ENCODE data around the gene RPAP2.

DNA sequence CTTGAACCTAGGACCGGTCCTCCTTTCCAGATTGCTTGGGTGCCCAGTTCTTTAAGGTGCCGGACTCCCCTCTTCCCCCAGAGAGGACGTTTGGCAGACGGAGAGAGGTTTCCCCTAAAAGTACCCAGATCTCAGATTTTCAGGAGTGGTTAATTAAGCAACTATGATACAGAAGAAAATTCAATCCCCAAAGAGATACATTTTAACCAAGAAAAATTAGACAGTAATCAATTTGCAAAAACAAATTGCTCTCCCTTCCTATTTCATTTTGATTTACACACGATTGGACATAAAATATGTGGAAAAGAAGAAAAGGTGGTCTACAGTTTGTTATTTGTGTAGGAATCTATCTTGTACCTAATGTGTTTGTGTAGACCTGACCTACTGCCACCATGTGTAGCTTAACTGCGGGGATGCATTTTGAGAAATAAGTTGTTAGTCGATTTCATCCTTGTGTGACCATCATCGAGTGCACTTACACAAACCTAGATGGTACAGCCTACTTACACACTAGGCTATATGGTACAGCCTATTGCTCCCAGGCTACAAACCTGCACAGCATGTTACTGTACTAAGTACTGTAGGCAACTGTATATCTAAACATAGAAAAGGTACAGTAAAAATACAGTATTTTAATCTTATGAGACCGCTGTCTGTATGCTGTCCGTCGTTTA, 755 bp downstream of the RPAP2 start:
- TF ChIP-seq FOXM1 (IDR thresholded peaks at IDR 0.05; ENCODE audit: borderline replicate concordance, low read depth), result no peak
- no peak for TF ChIP-seq RAD21 (IDR thresholded peaks at IDR 0.05; ENCODE audit: low read depth)
- TF ChIP-seq YY1 (IDR thresholded peaks at IDR 0.05; ENCODE audit: low read depth), result no peak
- no peak for TF ChIP-seq EP300 (IDR thresholded peaks at IDR 0.05; ENCODE audit: borderline replicate concordance)
- TF ChIP-seq ZBTB7A (IDR thresholded peaks at IDR 0.05; ENCODE audit: low read depth), result no peak
- TF ChIP-seq TAF1 (IDR thresholded peaks at IDR 0.05; ENCODE audit: low read depth), result no peak
- no peak for TF ChIP-seq MAX (IDR thresholded peaks at IDR 0.05)
- no peak for TF ChIP-seq REST (IDR thresholded peaks at IDR 0.05; ENCODE audit: low read depth)
- TF ChIP-seq CEBPB (IDR thresholded peaks at IDR 0.05), result no peak
- TF ChIP-seq EGR1 (IDR thresholded peaks at IDR 0.05), result no peak
- TF ChIP-seq NFIC (IDR thresholded peaks at IDR 0.05), result no peak
- no peak for TF ChIP-seq TEAD4 (IDR thresholded peaks at IDR 0.05)
- TF ChIP-seq, protein P1, sequence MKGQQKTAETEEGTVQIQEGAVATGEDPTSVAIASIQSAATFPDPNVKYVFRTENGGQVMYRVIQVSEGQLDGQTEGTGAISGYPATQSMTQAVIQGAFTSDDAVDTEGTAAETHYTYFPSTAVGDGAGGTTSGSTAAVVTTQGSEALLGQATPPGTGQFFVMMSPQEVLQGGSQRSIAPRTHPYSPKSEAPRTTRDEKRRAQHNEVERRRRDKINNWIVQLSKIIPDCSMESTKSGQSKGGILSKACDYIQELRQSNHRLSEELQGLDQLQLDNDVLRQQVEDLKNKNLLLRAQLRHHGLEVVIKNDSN (IDR thresholded peaks at IDR 0.05), result no peak
- no peak for TF ChIP-seq TCF12 (IDR thresholded peaks at IDR 0.05; ENCODE audit: low read depth)

All from Ishikawa (cell line).